Measurements from ENCODE around the gene CDS2.
"Not testable (repeated sequence)": the region's sequence is repeated elsewhere in the genome, so short reads cannot be mapped to it uniquely, and the experiment has no call there.

CDS2 gene

DNA sequence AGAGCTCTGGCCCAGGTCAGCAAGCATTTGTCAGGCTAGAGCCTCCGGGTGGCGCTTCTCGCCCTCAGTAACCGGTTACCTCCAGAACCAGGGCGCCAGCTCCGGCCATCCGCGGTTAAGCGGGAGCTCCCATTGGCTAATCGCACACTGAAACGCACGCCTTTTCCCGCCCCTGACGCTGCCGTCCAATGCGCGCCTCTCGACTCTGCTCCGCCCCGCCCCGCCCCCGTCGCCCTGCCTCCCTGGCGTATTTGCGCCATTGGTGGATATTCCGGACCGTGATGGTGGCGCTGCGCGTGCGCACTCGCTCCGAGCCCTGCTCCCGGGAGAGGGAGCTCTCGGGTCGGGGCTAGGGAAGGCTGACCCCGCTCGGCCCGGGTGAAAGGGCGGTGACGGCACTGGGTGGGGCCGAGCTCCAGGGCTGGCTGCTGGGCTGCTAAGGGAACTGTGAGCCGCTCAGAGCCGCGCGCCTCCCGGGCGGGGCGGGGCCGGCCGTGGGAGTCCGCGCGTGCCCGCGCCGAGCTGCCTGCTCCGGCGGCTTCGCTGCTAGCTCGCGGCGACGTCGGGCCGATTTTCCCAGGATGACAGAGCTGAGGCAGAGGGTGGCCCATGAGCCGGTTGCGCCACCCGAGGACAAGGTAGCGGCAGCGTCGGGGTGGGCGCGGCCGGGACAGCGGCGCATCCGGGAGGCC lies at the start of gene CDS2:
CDS2 (plus strand) TSS at position 497 of the 692 bp plus-strand sequence; CDS start at position 582, 85 bp downstream.
- peak within 1 kb of the TSS; percentile 50 for H3K27ac Mint-ChIP-seq
- peaks cover 35% of the 10 kb centered on the region for H3K4me1 Mint-ChIP-seq

DNA sequence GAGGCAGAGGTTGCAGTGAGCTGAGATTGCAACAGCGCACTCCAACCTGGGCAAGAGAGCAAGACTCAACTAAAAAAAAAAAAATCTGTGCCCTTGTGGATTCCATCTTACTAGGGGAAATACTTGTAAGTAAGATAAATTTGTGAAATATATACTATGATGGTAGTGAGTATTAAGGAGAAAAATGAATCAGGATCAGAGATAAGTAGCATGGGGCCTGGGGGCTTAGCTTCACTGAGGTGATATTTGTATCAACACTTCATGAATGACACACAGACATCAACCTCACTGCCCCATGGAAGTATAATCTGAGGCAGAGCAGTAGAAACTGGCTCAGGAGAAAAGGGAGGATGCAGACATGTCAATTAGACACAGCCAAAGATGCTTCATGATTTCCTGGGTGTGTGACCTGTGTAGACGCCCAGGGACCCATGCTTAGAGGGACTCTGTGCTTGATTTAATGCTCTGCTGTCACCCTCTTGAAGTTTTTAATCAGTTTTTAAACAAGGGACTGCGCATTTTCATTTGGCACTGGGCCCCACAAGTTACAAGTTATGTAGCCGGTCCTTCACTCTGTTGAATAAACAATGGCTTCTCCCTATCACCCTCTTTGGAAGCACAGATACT lies 48.9 kb upstream of the CDS2 start:
- no peak for ATAC-seq
- H3K27me3 Mint-ChIP-seq, result no peaks in the 10 kb centered on the region
- no peaks in the 10 kb centered on the region for H3K36me3 Mint-ChIP-seq
- H3K4me3 Mint-ChIP-seq, result peak overlapping the region; percentile 59
- peak overlapping the region; percentile 91 for H3K27ac Mint-ChIP-seq
- peaks cover 3% of the 10 kb centered on the region for H3K9me3 Mint-ChIP-seq
- peaks cover 65% of the 10 kb centered on the region for H3K4me1 Mint-ChIP-seq

More for the DNA sequence above, at the start of gene CDS2:
- H3K27me3 Mint-ChIP-seq, result no peaks in the 10 kb centered on the region
- H3K36me3 Mint-ChIP-seq, result peaks cover 8% of the 10 kb centered on the region
- H3K4me3 Mint-ChIP-seq, result peak within 1 kb of the TSS; percentile 87
- ATAC-seq, result peak; percentile 98
- no peaks in the 10 kb centered on the region for H3K9me3 Mint-ChIP-seq

DNA sequence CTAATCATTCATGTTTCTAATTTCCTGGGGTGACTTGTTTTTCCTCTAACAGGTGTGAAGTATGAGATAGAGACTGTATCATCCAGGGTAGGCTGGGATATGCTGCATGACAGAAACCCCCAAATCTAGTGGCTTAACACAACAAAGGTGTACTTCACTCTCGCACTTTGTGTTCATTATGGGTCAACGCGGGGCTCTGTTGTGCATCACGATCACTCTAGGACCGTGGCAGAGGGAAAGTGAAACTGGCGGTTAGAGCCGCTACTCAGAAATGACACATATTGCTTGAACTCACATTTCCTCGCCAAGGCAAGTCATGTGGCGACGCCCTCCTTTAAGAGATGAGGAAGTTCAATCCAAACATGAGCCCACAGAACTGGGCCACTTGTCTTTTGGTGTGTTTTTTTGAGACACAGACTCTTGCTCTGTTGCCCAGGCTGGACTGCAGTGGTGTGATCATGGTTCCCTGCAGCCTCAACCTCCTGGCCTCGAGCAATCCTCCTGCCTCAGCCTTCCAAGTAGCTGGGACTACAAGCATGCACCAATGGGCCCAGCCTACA lies 48.3 kb upstream of the CDS2 start:
- Mint-ChIP-seq H3K4me1 (peaks cover 59% of the 10 kb centered on the region), H3K27me3 (no peaks in the 10 kb centered on the region), H3K36me3 (no peaks in the 10 kb centered on the region), H3K4me3 (peak overlapping the region; percentile 59), H3K27ac (peak overlapping the region; percentile 91), H3K9me3 (peaks cover 3% of the 10 kb centered on the region)
- ATAC-seq, result peak; percentile 97

- H3K27ac Mint-ChIP-seq, result peak overlapping the region; percentile 91
- no peaks in the 10 kb centered on the region for H3K27me3 Mint-ChIP-seq
- H3K4me3 Mint-ChIP-seq, result peak overlapping the region; percentile 32
- H3K4me1 Mint-ChIP-seq, result peaks cover 54% of the 10 kb centered on the region
- ATAC-seq, result peak; percentile 76
- peaks cover 6% of the 10 kb centered on the region for H3K36me3 Mint-ChIP-seq
- no peaks in the 10 kb centered on the region for H3K9me3 Mint-ChIP-seq
Measured at GRCh38 chr20:5080384-5080877, 46.4 kb upstream of the CDS2 start.

DNA sequence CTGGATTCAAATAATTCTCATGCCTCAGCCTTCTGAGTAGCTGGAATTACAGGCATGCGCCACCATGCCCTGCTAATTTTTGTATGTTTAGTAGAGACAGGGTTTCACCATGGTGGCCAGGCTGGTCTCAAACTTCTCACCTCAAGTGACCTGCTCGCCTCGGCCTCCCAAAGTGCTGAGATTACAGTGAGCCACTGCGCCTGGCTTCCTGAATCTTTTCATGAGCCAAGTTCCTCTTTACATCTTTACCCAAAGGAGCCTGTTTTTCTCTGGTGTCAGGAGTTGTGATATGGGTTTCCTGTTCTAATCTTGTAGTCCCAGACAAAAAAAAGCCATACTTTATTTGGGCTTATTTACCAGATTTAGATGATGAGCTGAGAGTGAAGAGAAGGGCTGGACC lies 41.4 kb upstream of the CDS2 start:
- peaks cover 8% of the 10 kb centered on the region for H3K36me3 Mint-ChIP-seq
- H3K27ac Mint-ChIP-seq, result peak overlapping the region; percentile 79
- H3K9me3 Mint-ChIP-seq, result no peaks in the 10 kb centered on the region
- ATAC-seq, result no peak
- H3K4me3 Mint-ChIP-seq, result no peak overlapping the region
- H3K4me1 Mint-ChIP-seq, result peaks cover 42% of the 10 kb centered on the region
- H3K27me3 Mint-ChIP-seq, result no peaks in the 10 kb centered on the region

GRCh38 chr20:5088688-5089087 lies 38.1 kb upstream of the CDS2 start:
- H3K4me1 Mint-ChIP-seq, result peaks cover 41% of the 10 kb centered on the region
- peak overlapping the region; percentile 62 for H3K27ac Mint-ChIP-seq
- ATAC-seq, result no peak
- no peaks in the 10 kb centered on the region for H3K27me3 Mint-ChIP-seq
- H3K4me3 Mint-ChIP-seq, result no peak overlapping the region
- H3K36me3 Mint-ChIP-seq, result peaks cover 13% of the 10 kb centered on the region
- no peaks in the 10 kb centered on the region for H3K9me3 Mint-ChIP-seq

GRCh38 chr20:5090191-5090590 lies 36.6 kb upstream of the CDS2 start:
- ATAC-seq, result peak; percentile 83
- peaks cover 9% of the 10 kb centered on the region for H3K36me3 Mint-ChIP-seq
- peaks cover 38% of the 10 kb centered on the region for H3K4me1 Mint-ChIP-seq
- H3K27me3 Mint-ChIP-seq, result no peaks in the 10 kb centered on the region
- H3K9me3 Mint-ChIP-seq, result no peaks in the 10 kb centered on the region
- no peak overlapping the region for H3K4me3 Mint-ChIP-seq
- peak overlapping the region; percentile 62 for H3K27ac Mint-ChIP-seq

- Mint-ChIP-seq H3K4me3 (no peak overlapping the region), H3K27ac (peak overlapping the region; percentile 38), H3K4me1 (peaks cover 33% of the 10 kb centered on the region), H3K9me3 (no peaks in the 10 kb centered on the region), H3K36me3 (peaks cover 10% of the 10 kb centered on the region), H3K27me3 (no peaks in the 10 kb centered on the region)
- no peak for ATAC-seq
Measured at GRCh38 chr20:5091902-5092301, 34.9 kb upstream of the CDS2 start.

- Mint-ChIP-seq H3K27ac (peak overlapping the region; percentile 38), H3K27me3 (no peaks in the 10 kb centered on the region), H3K36me3 (peaks cover 12% of the 10 kb centered on the region), H3K4me3 (no peak overlapping the region), H3K9me3 (no peaks in the 10 kb centered on the region), H3K4me1 (peaks cover 33% of the 10 kb centered on the region)
- no peak for ATAC-seq
Measured at GRCh38 chr20:5092765-5093339, 34.0 kb upstream of the CDS2 start.

DNA sequence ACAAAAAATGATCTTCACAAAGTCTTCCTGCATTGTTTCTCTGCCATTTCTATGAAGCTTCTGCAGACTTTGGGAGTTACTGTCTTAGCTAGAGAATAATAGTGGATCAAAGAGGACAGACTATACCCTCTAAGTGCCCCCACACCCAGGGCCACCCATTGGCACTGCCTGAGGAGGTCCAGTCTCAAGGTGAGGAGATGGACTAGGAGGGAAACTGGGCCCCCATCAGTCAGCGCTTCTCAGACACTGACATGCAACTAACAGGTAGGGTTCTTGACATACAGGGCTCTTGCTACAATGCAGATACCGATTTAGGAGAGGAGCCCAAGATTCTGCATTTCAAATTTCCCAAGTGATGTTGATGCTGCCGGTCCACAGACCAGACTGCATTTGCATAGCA lies 31.4 kb upstream of the CDS2 start:
- Mint-ChIP-seq H3K27me3 (no peaks in the 10 kb centered on the region), H3K9me3 (no peaks in the 10 kb centered on the region), H3K4me1 (peaks cover 17% of the 10 kb centered on the region), H3K27ac (peak overlapping the region; percentile 54), H3K36me3 (peaks cover 28% of the 10 kb centered on the region), H3K4me3 (no peak overlapping the region)
- no peak for ATAC-seq

- no peak for ATAC-seq
- Mint-ChIP-seq H3K27ac (peak overlapping the region; percentile 54), H3K9me3 (no peaks in the 10 kb centered on the region), H3K4me3 (no peak overlapping the region), H3K36me3 (peaks cover 29% of the 10 kb centered on the region), H3K27me3 (no peaks in the 10 kb centered on the region), H3K4me1 (peaks cover 18% of the 10 kb centered on the region)
Measured at GRCh38 chr20:5095931-5096330, 30.9 kb upstream of the CDS2 start.

DNA sequence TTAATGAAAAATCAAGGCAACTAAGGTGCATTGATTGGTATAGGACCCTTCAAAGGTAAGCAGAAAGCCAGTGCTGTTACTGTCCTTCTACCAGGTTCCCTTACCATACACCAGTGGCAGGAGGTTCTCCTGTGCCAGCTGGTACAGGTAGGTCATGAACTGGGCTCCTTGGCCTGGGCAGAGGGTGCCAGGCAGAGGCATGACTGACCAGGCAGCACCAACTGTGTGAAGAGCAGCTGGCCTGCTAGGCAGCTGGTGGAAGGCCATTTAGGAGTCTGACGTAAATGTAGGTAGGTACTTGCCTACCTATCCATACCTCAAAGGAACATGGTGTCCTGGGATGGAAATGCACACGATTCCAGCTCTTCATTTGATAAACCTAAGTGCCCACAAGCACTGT lies 30.3 kb upstream of the CDS2 start:
- peak overlapping the region; percentile 54 for H3K27ac Mint-ChIP-seq
- H3K27me3 Mint-ChIP-seq, result no peaks in the 10 kb centered on the region
- peaks cover 23% of the 10 kb centered on the region for H3K4me1 Mint-ChIP-seq
- no peak for ATAC-seq
- peaks cover 29% of the 10 kb centered on the region for H3K36me3 Mint-ChIP-seq
- H3K4me3 Mint-ChIP-seq, result no peak overlapping the region
- H3K9me3 Mint-ChIP-seq, result no peaks in the 10 kb centered on the region

GRCh38 chr20:5099009-5099408 lies 27.8 kb upstream of the CDS2 start:
- peak overlapping the region; percentile 8 for H3K27ac Mint-ChIP-seq
- peaks cover 48% of the 10 kb centered on the region for H3K36me3 Mint-ChIP-seq
- not testable (repeated sequence) for H3K9me3 Mint-ChIP-seq, ATAC-seq, H3K27me3 Mint-ChIP-seq, H3K4me3 Mint-ChIP-seq
- peaks cover 18% of the 10 kb centered on the region for H3K4me1 Mint-ChIP-seq

GRCh38 chr20:5099909-5100308 lies 26.9 kb upstream of the CDS2 start:
- Mint-ChIP-seq H3K36me3 (peaks cover 56% of the 10 kb centered on the region), H3K27ac (peak overlapping the region; percentile 8), H3K4me1 (peaks cover 23% of the 10 kb centered on the region)
- not testable (repeated sequence) for H3K4me3 Mint-ChIP-seq, ATAC-seq, H3K9me3 Mint-ChIP-seq, H3K27me3 Mint-ChIP-seq

- no peaks in the 10 kb centered on the region for H3K27me3 Mint-ChIP-seq
- H3K36me3 Mint-ChIP-seq, result peaks cover 59% of the 10 kb centered on the region
- H3K9me3 Mint-ChIP-seq, result no peaks in the 10 kb centered on the region
- H3K4me1 Mint-ChIP-seq, result peaks cover 23% of the 10 kb centered on the region
- peak overlapping the region; percentile 58 for H3K27ac Mint-ChIP-seq
- H3K4me3 Mint-ChIP-seq, result no peak overlapping the region
- ATAC-seq, result peak; percentile 71
Measured at GRCh38 chr20:5100684-5101347, 26.0 kb upstream of the CDS2 start.
